ENCODE measurements around the gene GABPB2. TPM values are rescaled to one million over a fixed set of nuclear protein-coding genes. Genes with fewer than 3 reads are reported as not detected.

Gene GABPB2
- total and polyA plus RNA-seq, 4 donors: 0.94 to 13.3 (median 4.4) TPM

GRCh38 chr1:151159373-151159772 is 88.8 kb downstream of the GABPB2 start:
- H3K27me3 ChIP-seq (ENCODE audit: control insufficient read depth in 4 of 4, insufficient read depth in 4 of 4, low read length in 3 of 4): no peaks in the 10 kb centered on the region
- peaks cover 0 to 7% (median 5%) of the 10 kb centered on the region in 4 donors for H3K4me1 ChIP-seq (ENCODE audit: control insufficient read depth in 4 of 4, insufficient read depth in 4 of 4, low read length in 3 of 4)
- H3K36me3 ChIP-seq (ENCODE audit: control insufficient read depth in 4 of 4, insufficient read depth in 3 of 4, low read depth in 1 of 4, low read length in 3 of 4): peaks cover 2 to 35% (median 14%) of the 10 kb centered on the region in 4 donors
- no peak for DNase-seq (ENCODE audit: low spot score)
- H3K9me3 ChIP-seq (ENCODE audit: control insufficient read depth in 4 of 4, low read length in 3 of 4): no peaks in the 10 kb centered on the region
- no peak for TF ChIP-seq TAF1 (conservative IDR thresholded peaks at IDR 0.05)
- TF ChIP-seq, protein P1, sequence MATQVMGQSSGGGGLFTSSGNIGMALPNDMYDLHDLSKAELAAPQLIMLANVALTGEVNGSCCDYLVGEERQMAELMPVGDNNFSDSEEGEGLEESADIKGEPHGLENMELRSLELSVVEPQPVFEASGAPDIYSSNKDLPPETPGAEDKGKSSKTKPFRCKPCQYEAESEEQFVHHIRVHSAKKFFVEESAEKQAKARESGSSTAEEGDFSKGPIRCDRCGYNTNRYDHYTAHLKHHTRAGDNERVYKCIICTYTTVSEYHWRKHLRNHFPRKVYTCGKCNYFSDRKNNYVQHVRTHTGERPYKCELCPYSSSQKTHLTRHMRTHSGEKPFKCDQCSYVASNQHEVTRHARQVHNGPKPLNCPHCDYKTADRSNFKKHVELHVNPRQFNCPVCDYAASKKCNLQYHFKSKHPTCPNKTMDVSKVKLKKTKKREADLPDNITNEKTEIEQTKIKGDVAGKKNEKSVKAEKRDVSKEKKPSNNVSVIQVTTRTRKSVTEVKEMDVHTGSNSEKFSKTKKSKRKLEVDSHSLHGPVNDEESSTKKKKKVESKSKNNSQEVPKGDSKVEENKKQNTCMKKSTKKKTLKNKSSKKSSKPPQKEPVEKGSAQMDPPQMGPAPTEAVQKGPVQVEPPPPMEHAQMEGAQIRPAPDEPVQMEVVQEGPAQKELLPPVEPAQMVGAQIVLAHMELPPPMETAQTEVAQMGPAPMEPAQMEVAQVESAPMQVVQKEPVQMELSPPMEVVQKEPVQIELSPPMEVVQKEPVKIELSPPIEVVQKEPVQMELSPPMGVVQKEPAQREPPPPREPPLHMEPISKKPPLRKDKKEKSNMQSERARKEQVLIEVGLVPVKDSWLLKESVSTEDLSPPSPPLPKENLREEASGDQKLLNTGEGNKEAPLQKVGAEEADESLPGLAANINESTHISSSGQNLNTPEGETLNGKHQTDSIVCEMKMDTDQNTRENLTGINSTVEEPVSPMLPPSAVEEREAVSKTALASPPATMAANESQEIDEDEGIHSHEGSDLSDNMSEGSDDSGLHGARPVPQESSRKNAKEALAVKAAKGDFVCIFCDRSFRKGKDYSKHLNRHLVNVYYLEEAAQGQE (IDR thresholded peaks at IDR 0.05): no peak
- no peak overlapping the region for H3K27ac ChIP-seq (ENCODE audit: low read depth in 1 of 2, low read length in 2 of 2)
- no peak overlapping the region for H3K9ac ChIP-seq (ENCODE audit: low read depth in 1 of 2, low read length in 2 of 2)
- H3K4me3 ChIP-seq (ENCODE audit: low read depth in 1 of 3, low read length in 3 of 3): no peak overlapping the region

GRCh38 chr1:151164732-151165280 is 94.2 kb downstream of the GABPB2 start:
- WGBS: 13% methylated on average over 11 of the region's 11 CpGs
- H3K27ac ChIP-seq (ENCODE audit: low read depth in 1 of 2, low read length in 2 of 2): peak overlapping the region; percentile 63 to 84
- TF ChIP-seq EGR1 (IDR thresholded peaks at IDR 0.05; ENCODE audit: low read depth in 2 of 2): peak in 1 of 2 donors; percentile 26
- no peak for TF ChIP-seq MAX (IDR thresholded peaks at IDR 0.05)
- no peak for TF ChIP-seq YY1 (IDR thresholded peaks at IDR 0.05)
- TF ChIP-seq FOXA1 (IDR thresholded peaks at IDR 0.05): no peak
- TF ChIP-seq HNF4A (conservative IDR thresholded peaks at IDR 0.05): peak; percentile 40 to 46
- TF ChIP-seq, protein P2, sequence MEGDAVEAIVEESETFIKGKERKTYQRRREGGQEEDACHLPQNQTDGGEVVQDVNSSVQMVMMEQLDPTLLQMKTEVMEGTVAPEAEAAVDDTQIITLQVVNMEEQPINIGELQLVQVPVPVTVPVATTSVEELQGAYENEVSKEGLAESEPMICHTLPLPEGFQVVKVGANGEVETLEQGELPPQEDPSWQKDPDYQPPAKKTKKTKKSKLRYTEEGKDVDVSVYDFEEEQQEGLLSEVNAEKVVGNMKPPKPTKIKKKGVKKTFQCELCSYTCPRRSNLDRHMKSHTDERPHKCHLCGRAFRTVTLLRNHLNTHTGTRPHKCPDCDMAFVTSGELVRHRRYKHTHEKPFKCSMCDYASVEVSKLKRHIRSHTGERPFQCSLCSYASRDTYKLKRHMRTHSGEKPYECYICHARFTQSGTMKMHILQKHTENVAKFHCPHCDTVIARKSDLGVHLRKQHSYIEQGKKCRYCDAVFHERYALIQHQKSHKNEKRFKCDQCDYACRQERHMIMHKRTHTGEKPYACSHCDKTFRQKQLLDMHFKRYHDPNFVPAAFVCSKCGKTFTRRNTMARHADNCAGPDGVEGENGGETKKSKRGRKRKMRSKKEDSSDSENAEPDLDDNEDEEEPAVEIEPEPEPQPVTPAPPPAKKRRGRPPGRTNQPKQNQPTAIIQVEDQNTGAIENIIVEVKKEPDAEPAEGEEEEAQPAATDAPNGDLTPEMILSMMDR (IDR thresholded peaks at IDR 0.05; ENCODE audit: low read depth, low read length, missing input control): no peak
- no peak for TF ChIP-seq TAF1 (conservative IDR thresholded peaks at IDR 0.05)
- TF ChIP-seq JUND (IDR thresholded peaks at IDR 0.05): no peak
- no peak for TF ChIP-seq ZBTB33 (IDR thresholded peaks at IDR 0.05)
- TF ChIP-seq SP1 (IDR thresholded peaks at IDR 0.05): peak; percentile 2
- TF ChIP-seq FOXA2 (IDR thresholded peaks at IDR 0.05): no peak
- TF ChIP-seq RXRA (IDR thresholded peaks at IDR 0.05): peak in 1 of 2 donors; percentile 9
- TF ChIP-seq GABPA (IDR thresholded peaks at IDR 0.05 in 1 of 2, conservative IDR thresholded peaks at IDR 0.05 in 1 of 2): peak in 1 of 2 donors; percentile 37
- TF ChIP-seq, protein P1 (IDR thresholded peaks at IDR 0.05): no peak
- peak in 1 of 2 donors; percentile 15 for TF ChIP-seq RAD21 (IDR thresholded peaks at IDR 0.05)
- no peak for TF ChIP-seq ATF3 (IDR thresholded peaks at IDR 0.05)
- TF ChIP-seq NR2F2 (IDR thresholded peaks at IDR 0.05): no peak
- TF ChIP-seq HNF4G (IDR thresholded peaks at IDR 0.05): peak; percentile 32
- peaks cover 3 to 31% (median 22%) of the 10 kb centered on the region in 4 donors for H3K4me1 ChIP-seq (ENCODE audit: control insufficient read depth in 4 of 4, insufficient read depth in 4 of 4, low read length in 3 of 4)
- peak overlapping the region; percentile 56 to 88 (median 86) for H3K4me3 ChIP-seq (ENCODE audit: low read depth in 1 of 3, low read length in 3 of 3)
- peaks cover 0 to 26% (median 10%) of the 10 kb centered on the region in 4 donors for H3K36me3 ChIP-seq (ENCODE audit: control insufficient read depth in 4 of 4, insufficient read depth in 3 of 4, low read depth in 1 of 4, low read length in 3 of 4)
- no peak for DNase-seq (ENCODE audit: low spot score)
- no peaks in the 10 kb centered on the region for H3K27me3 ChIP-seq (ENCODE audit: control insufficient read depth in 4 of 4, insufficient read depth in 4 of 4, low read length in 3 of 4)
- no peaks in the 10 kb centered on the region for H3K9me3 ChIP-seq (ENCODE audit: control insufficient read depth in 4 of 4, low read length in 3 of 4)
- H3K9ac ChIP-seq (ENCODE audit: low read depth in 1 of 2, low read length in 2 of 2): peak overlapping the region; percentile 39 to 91

All from liver (tissue), 9 donors.